HEK293 (cell line): Measurements from ENCODE around the gene SYNE2.

ENCODE experiments used
- CTCF ChIA-PET: fragments of 350-600 bp; formaldehyde crosslinking; extraction: SDS; loops from one replicate; lab custom pipeline; 2021; ENCODE audit warnings: antibody characterized with exemption; lab: Yijun Ruan, JAX
- POLR2A ChIA-PET: fragments of 300-600 bp; formaldehyde crosslinking; extraction: SDS; loops from one replicate; lab custom pipeline; 2020; ENCODE audit warnings: antibody characterized with exemption, inconsistent platforms; lab: Yijun Ruan, JAX
- H3K27ac ChIP-seq: fragments of 200-500 bp; sonication (Bioruptor generic); 2 replicates; pipeline ENCODE4 v1.5.1; 2014; ENCODE audit warnings: low read depth, low read length, control low read depth, inconsistent platforms; ENCODE audit errors: extremely low read depth
- H3K36me3 ChIP-seq, 2 experiments: fragments of 200-500 bp in 1 of 2; sonication (Bioruptor generic) in 1 of 2; 1 replicate in 1 of 2; 2 replicates in 1 of 2; pipeline ENCODE4 v1.5.1; 2014 to 2017; ENCODE audit warnings: inconsistent platforms in 2 of 2, low read length in 2 of 2; ENCODE audit not compliant: control insufficient read depth in 2 of 2, insufficient read depth in 1 of 2
- H3K4me1 ChIP-seq: fragments of 200-500 bp; sonication (Bioruptor generic); 2 replicates; pipeline ENCODE4 v1.5.1; 2014; ENCODE audit warnings: mild to moderate bottlenecking, low read length, inconsistent platforms; ENCODE audit not compliant: control insufficient read depth, insufficient read depth
- H3K4me3 ChIP-seq: 2 replicates; pipeline ENCODE4 v1.5.1; 2011; ENCODE audit warnings: low read depth, mild to moderate bottlenecking, control low read depth, low read length, moderate library complexity
- H3K9me3 ChIP-seq: fragments of 200-500 bp; sonication (Bioruptor generic); 2 replicates; pipeline ENCODE4 v1.5.1; 2014; ENCODE audit warnings: low read depth, low read length, inconsistent platforms; ENCODE audit not compliant: control insufficient read depth, insufficient read depth
- BCL11B ChIP-seq: fragments of 450-650 bp; formaldehyde crosslinking; IDR thresholded peaks from 2 replicates; pipeline ENCODE4 v1.5.1; 2016; ENCODE audit warnings: low read depth, missing biosample characterization, missing genetic modification characterization
- KLF10 ChIP-seq: fragments of 450-650 bp; IDR thresholded peaks from 2 replicates; pipeline ENCODE4 v1.5.1; 2018; ENCODE audit warnings: missing biosample characterization, mild to moderate bottlenecking, missing genetic modification characterization
- KLF9 ChIP-seq: fragments of 450-650 bp; formaldehyde crosslinking; IDR thresholded peaks from 2 replicates; pipeline ENCODE4 v1.5.1; 2016; ENCODE audit warnings: missing biosample characterization, missing genetic modification characterization, low read depth
- ZEB2 ChIP-seq: fragments of 450-650 bp; formaldehyde crosslinking; IDR thresholded peaks from 2 replicates; pipeline ENCODE4 v1.5.1; 2016; ENCODE audit warnings: missing biosample characterization, missing genetic modification characterization
- ZIC2 ChIP-seq: fragments of 450-650 bp; formaldehyde crosslinking; IDR thresholded peaks from 2 replicates; pipeline ENCODE4 v1.5.1; 2016; ENCODE audit warnings: missing biosample characterization, missing genetic modification characterization
- ZNF10 ChIP-seq: fragments of 450-650 bp; formaldehyde crosslinking; IDR thresholded peaks from 2 replicates; pipeline ENCODE4 v1.5.1; 2017; ENCODE audit warnings: missing biosample characterization, missing genetic modification characterization
- ZNF133 ChIP-seq: fragments of 450-650 bp; formaldehyde crosslinking; IDR thresholded peaks from 2 replicates; pipeline ENCODE4 v1.5.1; 2016; ENCODE audit warnings: missing biosample characterization, missing genetic modification characterization
- ZNF16 ChIP-seq: fragments of 450-650 bp; formaldehyde crosslinking; IDR thresholded peaks from 2 replicates; pipeline ENCODE4 v1.5.1; 2016; ENCODE audit warnings: low read depth, missing biosample characterization, missing genetic modification characterization
- ZNF19 ChIP-seq: fragments of 450-650 bp; formaldehyde crosslinking; IDR thresholded peaks from 2 replicates; pipeline ENCODE4; 2016; ENCODE audit warnings: missing biosample characterization, missing genetic modification characterization, low read depth
- ZNF202 ChIP-seq: fragments of 450-650 bp; formaldehyde crosslinking; IDR thresholded peaks from 2 replicates; pipeline ENCODE4 v1.5.1; 2016; ENCODE audit warnings: missing biosample characterization, missing genetic modification characterization, borderline replicate concordance
- ZNF214 ChIP-seq: fragments of 450-650 bp; formaldehyde crosslinking; IDR thresholded peaks from 2 replicates; pipeline ENCODE4 v1.5.1; 2017; ENCODE audit warnings: missing biosample characterization, mild to moderate bottlenecking, missing genetic modification characterization, borderline replicate concordance
- ZNF239 ChIP-seq: fragments of 450-650 bp; formaldehyde crosslinking; IDR thresholded peaks from 2 replicates; pipeline ENCODE4 v1.5.1; 2016; ENCODE audit warnings: missing biosample characterization, missing genetic modification characterization
- ZNF266 ChIP-seq: fragments of 450-650 bp; formaldehyde crosslinking; IDR thresholded peaks from 2 replicates; pipeline ENCODE4 v1.5.1; 2016; ENCODE audit warnings: missing biosample characterization, missing genetic modification characterization, low read depth
- ZNF302 ChIP-seq: fragments of 450-650 bp; formaldehyde crosslinking; IDR thresholded peaks from 2 replicates; pipeline ENCODE4 v1.5.1; 2016; ENCODE audit warnings: missing biosample characterization, missing genetic modification characterization, low read depth
- ZNF404 ChIP-seq: fragments of 450-650 bp; formaldehyde crosslinking; IDR thresholded peaks from 2 replicates; pipeline ENCODE4 v1.5.1; 2017; ENCODE audit warnings: missing biosample characterization, missing genetic modification characterization
- ZNF433 ChIP-seq: fragments of 450-650 bp; formaldehyde crosslinking; IDR thresholded peaks from 2 replicates; pipeline ENCODE4 v1.5.1; 2016; ENCODE audit warnings: missing biosample characterization, missing genetic modification characterization, low read depth
- ZNF600 ChIP-seq: fragments of 450-650 bp; formaldehyde crosslinking; IDR thresholded peaks from 2 replicates; pipeline ENCODE4 v1.5.1; 2016; ENCODE audit warnings: missing biosample characterization, missing genetic modification characterization
- ZNF621 ChIP-seq: fragments of 450-650 bp; formaldehyde crosslinking; IDR thresholded peaks from 2 replicates; pipeline ENCODE4 v1.5.1; 2017; ENCODE audit warnings: missing biosample characterization, missing genetic modification characterization
- ZNF664 ChIP-seq: fragments of 450-650 bp; formaldehyde crosslinking; IDR thresholded peaks from 2 replicates; pipeline ENCODE4 v1.5.1; 2016; ENCODE audit warnings: missing biosample characterization, missing genetic modification characterization
- ZNF792 ChIP-seq: fragments of 450-650 bp; formaldehyde crosslinking; IDR thresholded peaks from 2 replicates; pipeline ENCODE4 v1.5.1; 2016; ENCODE audit warnings: missing biosample characterization, missing genetic modification characterization
- TF ChIP-seq, protein P1 (sequence below): fragments of 450-650 bp; formaldehyde crosslinking; IDR thresholded peaks from 2 replicates; pipeline ENCODE4 v1.5.1; 2017; ENCODE audit warnings: missing biosample characterization, missing genetic modification characterization
- TF ChIP-seq, protein P2 (sequence below): fragments of 450-650 bp; formaldehyde crosslinking; IDR thresholded peaks from 2 replicates; pipeline ENCODE4 v1.5.1; 2016; ENCODE audit warnings: missing biosample characterization, missing genetic modification characterization
- TF ChIP-seq, protein P3 (sequence below): fragments of 450-650 bp; formaldehyde crosslinking; IDR thresholded peaks from 2 replicates; pipeline ENCODE4 v1.5.1; 2016; ENCODE audit warnings: missing biosample characterization, missing genetic modification characterization

Gene SYNE2

DNA sequence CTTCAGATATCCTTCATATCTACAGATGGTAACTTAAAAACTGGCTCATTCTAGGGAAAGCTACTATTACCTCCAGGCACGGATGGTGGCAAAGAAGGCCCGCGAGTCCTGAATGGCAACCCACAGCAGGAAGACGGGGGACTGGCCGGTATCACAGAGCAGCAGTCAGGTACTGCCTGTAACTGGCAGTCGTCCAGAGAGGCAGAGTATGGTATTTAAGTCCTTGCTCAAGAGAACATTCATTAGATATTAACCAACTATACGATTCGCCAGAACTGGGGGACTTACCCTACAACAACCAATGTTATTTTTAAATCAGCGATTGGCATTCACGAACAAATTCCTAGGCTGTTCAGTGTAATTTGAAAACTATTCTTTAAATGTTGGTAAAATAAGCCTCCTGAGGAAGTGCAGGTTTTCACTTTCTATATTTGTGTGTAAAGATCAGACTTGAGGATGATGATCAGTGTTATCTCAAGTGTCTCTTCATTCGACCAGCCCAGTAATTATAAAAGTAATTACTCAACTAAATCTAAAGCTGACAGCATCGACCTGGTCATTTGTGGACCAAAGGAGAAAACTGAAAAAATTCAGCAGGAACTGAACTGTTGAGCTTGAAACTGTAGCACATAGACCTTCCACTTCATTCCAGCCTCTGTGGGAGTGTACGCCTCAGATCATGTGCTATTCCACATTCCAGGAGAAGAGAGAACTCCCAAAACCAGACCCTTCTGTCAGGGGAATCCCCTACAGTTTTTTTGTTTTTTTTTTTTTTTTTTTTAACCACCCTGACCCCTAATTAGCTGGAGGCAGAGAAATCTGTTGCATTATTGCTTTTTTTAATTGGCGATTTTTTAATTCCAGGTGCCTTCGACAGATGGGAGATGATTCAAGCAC is 365.8 kb downstream of the SYNE2 start:
- ChIA-PET CTCF (interaction anchor here (0.7 kb wide), 1 partner anchor 39 kb away, joined by 3 read pairs; no protein-coding TSS in a partner anchor), POLR2A (interaction anchor here (0.7 kb wide), 1 partner anchor 25 kb away, joined by 3 read pairs; no protein-coding TSS in a partner anchor)
- H3K36me3 ChIP-seq = peaks cover 3 to 80% of the 10 kb centered on the region in 2 experiments
- H3K4me1 ChIP-seq = no peaks in the 10 kb centered on the region
- TF ChIP-seq ZNF10 (tag by site-specific recombination) = no peak
- H3K9me3 ChIP-seq = no peaks in the 10 kb centered on the region
- no peak overlapping the region for H3K27ac ChIP-seq
- H3K4me3 ChIP-seq = no peak overlapping the region

DNA sequence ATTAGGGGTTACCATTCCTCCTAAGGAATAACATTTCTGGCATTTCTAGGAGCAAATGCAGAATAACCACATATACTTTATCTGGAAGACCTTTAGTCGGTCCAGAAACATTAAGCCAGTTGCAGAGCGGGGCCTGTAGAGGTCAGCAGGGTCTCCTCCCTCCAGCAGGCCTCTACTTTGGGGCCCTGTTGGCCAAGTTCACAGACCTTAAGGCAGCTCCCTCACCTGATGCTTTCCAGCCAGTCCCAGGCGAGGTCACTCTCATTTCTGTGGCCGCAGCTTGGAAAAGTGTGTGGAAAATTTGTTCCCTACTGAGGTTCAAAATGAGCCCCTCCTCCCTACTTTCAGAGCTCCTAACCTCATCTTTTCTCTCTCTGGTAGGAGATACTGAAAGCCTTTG is 367.3 kb downstream of the SYNE2 start:
- no peak overlapping the region for H3K27ac ChIP-seq
- no peak overlapping the region for H3K4me3 ChIP-seq
- no peaks in the 10 kb centered on the region for H3K4me1 ChIP-seq
- peaks cover 3 to 82% of the 10 kb centered on the region in 2 experiments for H3K36me3 ChIP-seq
- CTCF ChIA-PET = no interaction called here
- TF ChIP-seq KLF9 (tag by site-specific recombination) = no peak
- TF ChIP-seq ZNF239 = no peak
- no peak for TF ChIP-seq ZNF302
- no peak for TF ChIP-seq ZNF16 (tag by site-specific recombination)
- TF ChIP-seq KLF10 (tag by site-specific recombination) = no peak
- no peak for TF ChIP-seq ZNF404
- TF ChIP-seq, protein P1, sequence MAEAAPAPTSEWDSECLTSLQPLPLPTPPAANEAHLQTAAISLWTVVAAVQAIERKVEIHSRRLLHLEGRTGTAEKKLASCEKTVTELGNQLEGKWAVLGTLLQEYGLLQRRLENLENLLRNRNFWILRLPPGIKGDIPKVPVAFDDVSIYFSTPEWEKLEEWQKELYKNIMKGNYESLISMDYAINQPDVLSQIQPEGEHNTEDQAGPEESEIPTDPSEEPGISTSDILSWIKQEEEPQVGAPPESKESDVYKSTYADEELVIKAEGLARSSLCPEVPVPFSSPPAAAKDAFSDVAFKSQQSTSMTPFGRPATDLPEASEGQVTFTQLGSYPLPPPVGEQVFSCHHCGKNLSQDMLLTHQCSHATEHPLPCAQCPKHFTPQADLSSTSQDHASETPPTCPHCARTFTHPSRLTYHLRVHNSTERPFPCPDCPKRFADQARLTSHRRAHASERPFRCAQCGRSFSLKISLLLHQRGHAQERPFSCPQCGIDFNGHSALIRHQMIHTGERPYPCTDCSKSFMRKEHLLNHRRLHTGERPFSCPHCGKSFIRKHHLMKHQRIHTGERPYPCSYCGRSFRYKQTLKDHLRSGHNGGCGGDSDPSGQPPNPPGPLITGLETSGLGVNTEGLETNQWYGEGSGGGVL (tag by site-specific recombination) = no peak
- POLR2A ChIA-PET = no interaction called here
- H3K9me3 ChIP-seq = no peaks in the 10 kb centered on the region

DNA sequence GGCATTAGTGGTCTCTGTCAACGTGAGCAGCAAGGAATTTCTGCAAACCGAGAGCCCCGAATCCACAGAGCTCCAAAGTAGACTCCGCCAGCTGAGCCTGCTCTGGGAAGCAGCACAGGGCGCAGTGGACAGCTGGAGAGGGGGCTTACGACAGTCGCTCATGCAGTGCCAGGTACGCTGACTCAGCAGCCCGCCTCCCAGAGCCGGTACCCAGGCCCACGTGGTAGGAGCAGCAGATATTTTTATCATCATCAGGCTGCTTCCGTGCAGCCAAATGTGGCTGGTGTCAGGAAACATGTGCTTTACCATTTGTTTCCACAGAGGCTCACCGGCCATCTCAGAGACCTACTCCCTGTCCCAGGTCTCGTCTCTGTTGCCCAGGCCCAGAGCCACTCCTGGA is 367.7 kb downstream of the SYNE2 start:
- no peak overlapping the region for H3K27ac ChIP-seq
- ChIA-PET POLR2A (no interaction called here), CTCF (no interaction called here)

DNA sequence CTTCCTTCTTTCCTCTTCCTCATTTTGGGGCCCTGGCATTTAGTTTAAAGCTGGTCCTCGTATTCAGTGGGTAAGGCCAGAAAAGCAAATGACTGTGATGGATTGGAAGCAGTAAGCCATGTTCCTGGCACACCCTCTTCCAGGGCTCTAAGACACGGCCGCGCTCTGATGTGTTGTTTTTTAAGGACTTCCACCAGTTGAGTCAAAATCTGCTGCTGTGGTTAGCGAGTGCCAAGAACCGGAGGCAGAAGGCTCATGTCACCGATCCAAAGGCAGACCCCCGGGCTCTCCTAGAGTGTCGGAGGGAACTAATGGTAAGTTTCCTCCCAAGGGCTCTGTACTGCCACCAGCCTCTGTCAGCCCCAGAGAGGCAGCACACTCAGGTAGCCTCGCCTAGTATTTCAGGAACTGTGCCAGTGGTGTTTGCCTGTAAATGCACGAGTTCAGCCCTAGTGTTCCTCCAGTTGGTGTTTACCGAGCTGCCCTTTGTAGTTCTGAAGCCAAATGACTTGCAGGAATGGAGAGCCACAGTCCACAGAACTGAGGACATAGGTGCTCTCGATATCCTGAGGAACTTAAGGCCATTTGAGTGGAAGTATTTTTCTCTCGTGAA is 368.7 kb downstream of the SYNE2 start:
- CTCF ChIA-PET = no interaction called here
- no peaks in the 10 kb centered on the region for H3K4me1 ChIP-seq
- POLR2A ChIA-PET = no interaction called here
- no peak overlapping the region for H3K27ac ChIP-seq
- H3K9me3 ChIP-seq = no peaks in the 10 kb centered on the region
- no peak overlapping the region for H3K4me3 ChIP-seq
- peaks cover 3 to 75% of the 10 kb centered on the region in 2 experiments for H3K36me3 ChIP-seq
- TF ChIP-seq ZIC2 (tag by site-specific recombination) (no peak), ZNF792 (tag by site-specific recombination) (no peak), ZNF133 (tag by site-specific recombination) (no peak), ZNF10 (tag by site-specific recombination) (no peak), ZNF266 (tag by site-specific recombination) (no peak), ZNF621 (tag by site-specific recombination) (no peak), ZNF433 (tag by site-specific recombination) (no peak), ZNF19 (tag by site-specific recombination) (no peak), ZNF214 (tag by site-specific recombination) (no peak), ZEB2 (tag by site-specific recombination) (no peak), ZNF600 (tag by site-specific recombination) (no peak)
- TF ChIP-seq, protein P2, sequence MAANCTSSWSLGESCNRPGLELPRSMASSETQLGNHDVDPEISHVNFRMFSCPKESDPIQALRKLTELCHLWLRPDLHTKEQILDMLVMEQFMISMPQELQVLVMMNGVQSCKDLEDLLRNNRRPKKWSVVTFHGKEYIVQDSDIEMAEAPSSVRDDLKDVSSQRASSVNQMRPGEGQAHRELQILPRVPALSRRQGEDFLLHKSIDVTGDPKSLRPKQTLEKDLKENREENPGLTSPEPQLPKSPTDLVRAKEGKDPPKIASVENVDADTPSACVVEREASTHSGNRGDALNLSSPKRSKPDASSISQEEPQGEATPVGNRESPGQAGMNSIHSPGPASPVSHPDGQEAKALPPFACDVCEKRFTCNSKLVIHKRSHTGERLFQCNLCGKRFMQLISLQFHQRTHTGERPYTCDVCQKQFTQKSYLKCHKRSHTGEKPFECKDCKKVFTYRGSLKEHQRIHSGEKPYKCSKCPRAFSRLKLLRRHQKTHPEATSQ (tag by site-specific recombination) = no peak
- TF ChIP-seq, protein P3, sequence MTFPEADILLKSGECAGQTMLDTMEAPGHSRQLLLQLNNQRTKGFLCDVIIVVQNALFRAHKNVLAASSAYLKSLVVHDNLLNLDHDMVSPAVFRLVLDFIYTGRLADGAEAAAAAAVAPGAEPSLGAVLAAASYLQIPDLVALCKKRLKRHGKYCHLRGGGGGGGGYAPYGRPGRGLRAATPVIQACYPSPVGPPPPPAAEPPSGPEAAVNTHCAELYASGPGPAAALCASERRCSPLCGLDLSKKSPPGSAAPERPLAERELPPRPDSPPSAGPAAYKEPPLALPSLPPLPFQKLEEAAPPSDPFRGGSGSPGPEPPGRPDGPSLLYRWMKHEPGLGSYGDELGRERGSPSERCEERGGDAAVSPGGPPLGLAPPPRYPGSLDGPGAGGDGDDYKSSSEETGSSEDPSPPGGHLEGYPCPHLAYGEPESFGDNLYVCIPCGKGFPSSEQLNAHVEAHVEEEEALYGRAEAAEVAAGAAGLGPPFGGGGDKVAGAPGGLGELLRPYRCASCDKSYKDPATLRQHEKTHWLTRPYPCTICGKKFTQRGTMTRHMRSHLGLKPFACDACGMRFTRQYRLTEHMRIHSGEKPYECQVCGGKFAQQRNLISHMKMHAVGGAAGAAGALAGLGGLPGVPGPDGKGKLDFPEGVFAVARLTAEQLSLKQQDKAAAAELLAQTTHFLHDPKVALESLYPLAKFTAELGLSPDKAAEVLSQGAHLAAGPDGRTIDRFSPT (tag by site-specific recombination) = no peak

More for the DNA sequence above, 367.7 kb downstream of the SYNE2 start:
- Histone ChIP-seq H3K36me3 (peaks cover 3 to 82% of the 10 kb centered on the region in 2 experiments), H3K4me1 (no peaks in the 10 kb centered on the region), H3K9me3 (no peaks in the 10 kb centered on the region), H3K4me3 (no peak overlapping the region)
- TF ChIP-seq ZNF664 (tag by site-specific recombination) = no peak
- no peak for TF ChIP-seq BCL11B (tag by site-specific recombination)
- TF ChIP-seq ZNF202 (tag by site-specific recombination) = no peak
